MG63 (cell line): ENCODE results near the gene HLCS. TPM values are rescaled to one million over a fixed set of nuclear protein-coding genes. Genes with fewer than 3 reads are reported as not detected.

Experiments used
- DNase-seq: peaks from one replicate; pipeline ENCODE4 v3.0.0-alpha.2; 2020
- H3K27me3 ChIP-seq: fragments of 250-450 bp; sonication (Bioruptor Pico); 2 replicates; pipeline ENCODE4 v1.5.1; 2020; ENCODE audit warnings: mild to moderate bottlenecking, moderate library complexity
- H3K36me3 ChIP-seq: fragments of 250-450 bp; sonication (Bioruptor Pico); 2 replicates; pipeline ENCODE4 v1.5.1; 2020; ENCODE audit warnings: mild to moderate bottlenecking, moderate library complexity
- H3K4me3 ChIP-seq: fragments of 250-450 bp; sonication (Bioruptor Pico); 2 replicates; pipeline ENCODE4 v1.5.1; 2020; ENCODE audit warnings: mild to moderate bottlenecking, moderate library complexity
- H3K9me3 ChIP-seq: fragments of 250-450 bp; sonication (Bioruptor Pico); 2 replicates; pipeline ENCODE4 v1.5.1; 2020; ENCODE audit warnings: mild to moderate bottlenecking, moderate library complexity
- total RNA-seq: library from RNA; depleted of rRNA; stranded (reverse); fragments of >200 nt; shearing (Covaris generic); gene quantifications from 2 replicates; pipeline ENCODE4 v1.2.3, GENCODE V29; 2014; ENCODE audit warnings: low replicate concordance; rRNA removed

The HLCS gene
- total RNA-seq, 1 experiment from 2014 or later, result 5.2 TPM

DNA sequence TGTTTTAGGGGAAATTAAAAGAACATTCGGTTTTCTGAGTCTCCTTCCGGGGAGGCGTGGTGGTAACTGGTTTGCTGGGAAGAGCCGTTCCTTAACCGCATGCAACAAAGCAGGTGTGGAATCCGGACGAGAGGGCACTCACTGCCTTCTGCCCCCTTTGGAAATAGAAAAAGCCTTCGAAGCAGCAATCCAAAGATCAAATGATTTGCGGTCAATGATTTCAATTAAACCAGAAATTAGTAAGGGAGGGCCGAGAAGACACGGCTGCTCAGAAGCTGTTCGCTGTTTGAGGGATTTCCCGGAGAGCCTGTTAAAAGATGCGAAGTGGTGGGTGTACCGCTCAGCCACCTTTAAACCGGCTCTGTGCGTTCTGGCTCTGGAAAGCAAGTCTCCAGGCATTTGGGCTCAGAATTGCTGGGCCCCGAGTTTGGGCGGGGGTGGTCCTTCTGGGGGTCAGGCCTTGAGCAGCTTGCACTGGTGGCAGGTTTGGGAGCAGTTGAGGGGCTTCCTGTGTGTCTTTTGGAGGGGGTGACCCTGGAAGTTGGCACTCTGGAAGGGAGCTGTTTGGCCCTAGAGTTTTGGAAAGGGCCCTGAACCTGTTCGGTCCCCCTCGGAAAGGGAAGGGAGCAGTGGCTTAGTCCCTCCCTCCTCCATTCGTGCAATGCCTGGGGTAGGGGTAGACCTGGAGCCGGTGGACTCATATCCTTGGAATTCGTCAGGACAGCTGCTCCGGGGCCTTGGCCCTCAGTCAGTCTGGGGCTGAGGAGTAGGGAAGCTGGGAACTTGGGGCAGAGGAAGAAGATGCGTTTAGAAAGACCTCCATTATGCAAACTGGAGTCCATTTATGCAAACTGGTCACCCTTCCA lies 264.5 kb downstream of the HLCS start:
- peak; percentile 75 for DNase-seq
- peak overlapping the region; percentile 70 for H3K4me3 ChIP-seq

DNA sequence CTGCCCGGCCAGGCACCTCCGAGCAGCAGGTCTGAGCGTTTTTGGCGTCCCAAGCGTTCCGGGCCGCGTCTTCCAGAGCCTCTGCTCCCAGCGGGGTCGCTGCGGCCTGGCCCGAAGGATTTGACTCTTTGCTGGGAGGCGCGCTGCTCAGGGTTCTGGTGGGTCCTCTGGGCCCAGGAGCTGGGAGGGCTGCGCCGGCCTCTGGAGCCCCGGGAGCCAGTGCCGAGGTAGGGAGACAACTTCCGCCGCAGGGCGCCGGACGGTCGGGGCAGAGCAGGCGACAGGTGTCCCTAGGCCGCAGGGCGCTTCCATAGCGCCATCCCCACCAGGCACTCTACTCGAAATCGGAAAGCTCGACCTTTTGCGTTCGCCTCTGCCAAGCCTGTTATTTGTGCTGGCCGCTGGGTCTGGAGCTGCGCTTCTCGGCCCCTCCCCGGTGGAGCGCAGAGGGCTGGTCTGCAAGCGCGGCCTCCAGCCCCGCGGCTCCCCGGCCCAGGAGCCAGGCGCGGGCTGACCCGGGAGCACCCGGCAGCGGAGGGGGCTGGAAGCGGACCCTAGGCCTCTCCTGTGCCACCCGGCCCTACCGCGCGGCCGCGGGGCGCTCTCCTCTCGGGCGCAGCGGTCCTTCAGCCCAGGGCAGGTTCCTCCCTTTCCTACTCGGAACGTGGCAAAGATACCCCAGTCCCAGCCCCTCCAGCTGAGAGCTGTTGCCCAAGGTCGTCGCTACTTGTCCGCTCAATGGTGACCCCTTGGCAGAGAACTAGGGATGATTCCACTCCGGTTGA lies 265.3 kb downstream of the HLCS start:
- H3K27me3 ChIP-seq, result no peaks in the 10 kb centered on the region
- H3K36me3 ChIP-seq, result peaks cover 17% of the 10 kb centered on the region
- DNase-seq, result peak; percentile 32
- H3K4me3 ChIP-seq, result peak overlapping the region; percentile 70
- H3K9me3 ChIP-seq, result no peaks in the 10 kb centered on the region; the same call in 1 of the 2 replicates

More for the DNA sequence above, 264.5 kb downstream of the HLCS start:
- Histone ChIP-seq H3K9me3 (no peaks in the 10 kb centered on the region; the same call in 1 of the 2 replicates), H3K36me3 (peaks cover 17% of the 10 kb centered on the region), H3K27me3 (no peaks in the 10 kb centered on the region)

Other genes with a start within 250 kb of the HLCS start
- gene RIPPLY3, start 40.0 kb upstream of the HLCS start, total RNA-seq, result 0.16 TPM in 1 of 2 replicates, not detected in the other
- gene PIGP, start 106.4 kb upstream of the HLCS start, total RNA-seq, result 35.8 and 47.6 TPM in 2 replicates
- gene TTC3, start 106.6 kb upstream of the HLCS start, total RNA-seq, result 61.0 and 130 TPM in 2 replicates